NCI-H446 treated with DMSO at 0.1 percent for 48 hours (cell line): ENCODE data around the gene SLC15A4.

ENCODE experiments used
- DNase-seq: peaks from one replicate; lab custom pipeline; 2025; lab: John Stamatoyannopoulos, UW

SLC15A4 gene

DNA sequence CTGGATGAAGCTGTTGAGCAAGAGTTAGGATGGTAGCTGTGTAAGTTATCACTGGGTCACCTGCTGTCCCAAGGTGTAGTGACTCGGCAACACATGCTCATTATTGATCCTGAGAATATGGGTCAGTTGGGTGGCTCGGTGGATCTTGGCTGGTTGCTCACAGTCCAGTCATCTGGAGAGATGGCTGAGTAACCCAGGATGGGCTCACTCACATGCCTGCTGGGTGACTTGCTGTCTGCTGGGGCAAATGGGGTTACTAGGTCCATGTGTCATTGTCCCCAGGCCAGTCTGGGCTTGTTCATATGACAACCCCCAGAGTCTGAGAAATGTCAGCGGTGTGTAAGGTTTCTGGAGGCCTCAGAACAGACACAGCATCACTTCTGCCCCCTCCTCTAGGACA, 69.5 kb downstream of the SLC15A4 start:
- DNase-seq = no peak

DNA sequence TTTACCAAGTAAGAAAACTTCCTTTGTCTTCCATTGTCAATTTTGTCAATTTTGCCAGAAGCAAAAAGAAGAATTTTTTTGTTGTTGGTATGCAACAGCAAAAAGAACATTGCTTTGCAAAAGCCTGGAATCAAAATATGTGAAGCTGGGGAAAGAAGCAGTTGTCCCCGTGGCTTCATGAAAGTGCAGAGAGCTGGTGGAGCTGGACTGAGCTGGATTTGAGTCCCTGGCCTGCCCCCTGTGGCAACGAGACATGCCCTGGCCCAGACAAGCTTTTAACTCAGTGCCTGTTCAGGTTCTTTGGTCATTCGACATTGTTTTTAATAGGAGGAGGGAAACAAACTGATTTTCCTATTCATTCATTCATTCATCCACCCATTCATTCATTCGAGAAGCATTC, 70.3 kb downstream of the SLC15A4 start:
- no peak for DNase-seq

DNA sequence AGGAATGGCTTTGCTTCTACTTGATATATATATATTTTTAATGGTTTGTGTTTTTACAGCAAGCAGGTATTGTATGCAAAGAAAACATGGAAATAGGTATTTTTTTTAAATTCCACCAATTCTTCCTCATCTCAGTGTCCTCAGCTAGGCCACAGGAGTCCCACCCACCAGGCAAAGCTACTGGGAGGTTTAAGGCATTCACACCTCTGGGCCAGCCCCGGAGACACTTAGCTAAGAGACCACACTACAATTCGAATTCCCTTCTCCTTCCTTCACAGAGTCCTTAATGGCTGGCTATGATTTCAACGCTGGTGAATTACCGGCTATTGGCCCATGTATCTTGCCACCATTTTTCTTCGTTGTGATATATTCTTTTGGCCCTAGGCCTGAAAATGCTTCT, 71.4 kb downstream of the SLC15A4 start:
- DNase-seq = no peak

DNA sequence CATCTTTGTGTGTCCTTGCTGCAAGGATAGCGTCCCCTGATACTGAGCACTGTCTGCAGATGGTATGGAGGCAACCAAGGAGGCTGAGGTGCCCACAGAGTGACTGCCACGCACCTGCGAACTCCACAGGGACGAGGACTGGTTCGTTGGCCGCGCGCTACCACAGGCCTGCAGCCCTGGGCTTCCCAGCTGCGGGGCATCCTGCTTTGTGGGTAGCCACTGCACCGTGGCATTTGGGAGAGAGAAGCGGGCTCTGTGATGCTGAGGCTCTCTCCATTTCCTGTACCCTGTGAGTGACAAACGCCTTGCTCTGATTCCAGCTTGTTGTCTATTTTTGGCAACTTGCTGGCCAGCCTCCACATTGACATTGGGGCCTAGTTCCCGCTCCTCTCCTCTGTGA, 76.3 kb downstream of the SLC15A4 start:
- no peak for DNase-seq

DNA sequence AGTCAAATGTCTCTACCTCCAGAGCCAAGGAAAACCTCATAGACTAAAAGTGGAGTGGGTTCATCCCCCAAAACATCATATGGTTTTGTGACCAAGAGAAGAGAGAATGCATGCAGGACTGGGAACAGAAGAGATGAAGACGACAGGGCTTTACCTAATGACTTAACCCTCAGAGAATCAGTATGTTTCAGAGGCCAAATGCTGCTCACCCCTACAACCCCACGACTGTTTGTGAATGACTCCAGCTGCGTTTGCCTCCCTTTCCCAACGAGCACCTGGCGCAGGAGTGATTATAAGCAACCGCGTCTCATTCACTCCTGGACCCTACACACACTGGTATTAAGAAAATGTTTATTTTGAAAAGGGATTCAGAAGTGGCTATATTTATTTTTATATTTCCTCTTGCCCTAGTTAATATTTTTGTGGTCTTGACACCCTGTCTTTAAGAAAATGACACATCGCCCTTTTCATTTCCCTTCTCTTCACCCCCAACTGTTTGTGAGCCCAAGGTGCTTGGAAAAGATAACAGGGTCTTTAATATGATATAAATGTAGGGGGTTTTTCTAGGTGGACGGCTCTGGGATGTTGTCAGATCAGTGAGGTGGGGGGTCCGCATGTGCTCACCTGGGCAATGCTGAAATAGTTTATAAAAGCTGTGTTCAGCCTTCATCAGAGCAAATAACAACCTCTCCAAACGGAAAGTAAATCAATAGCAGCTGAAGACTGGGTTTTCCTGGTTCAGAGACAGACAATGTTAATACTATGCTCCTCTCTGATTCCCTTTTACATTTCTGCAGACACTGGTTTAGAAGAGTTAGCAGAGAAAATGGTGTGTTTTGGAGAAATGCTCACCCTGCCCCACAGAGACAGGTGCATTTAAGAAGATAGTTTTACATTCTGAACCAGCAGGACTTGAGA, 77.7 kb downstream of the SLC15A4 start:
- DNase-seq = no peak

DNA sequence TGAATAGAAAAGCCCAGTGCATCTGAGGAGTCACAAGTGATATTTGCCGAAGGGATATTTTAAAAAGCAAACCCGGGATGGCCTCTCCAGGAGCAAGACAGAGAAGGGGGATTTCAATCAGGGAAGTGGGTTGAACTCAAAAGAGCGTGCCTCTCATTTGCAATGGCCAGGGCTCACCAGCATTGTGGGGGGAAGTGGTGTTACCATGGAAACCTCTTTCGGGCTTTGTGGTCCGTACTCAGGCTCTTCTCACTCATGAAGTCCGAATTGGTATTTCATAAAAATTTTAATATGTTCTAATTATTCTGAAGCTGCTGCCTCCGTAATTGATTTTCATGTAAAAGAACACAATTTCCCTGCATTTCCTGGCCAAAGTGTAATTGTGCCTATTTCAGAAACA, 79.8 kb downstream of the SLC15A4 start:
- DNase-seq = no peak
